GM12864 (cell line): ENCODE results near the gene CDKAL1.
A peak's percentile ranks its signal among the peaks of the same experiment; 100 is the strongest.

Experiments used
- DNase-seq: peaks from one replicate; pipeline ENCODE4 v3.0.0-alpha.2; 2011; ENCODE audit warnings: low read depth
- H3K4me3 ChIP-seq: 2 replicates; pipeline ENCODE4 v1.5.1; 2011; ENCODE audit warnings: mild to moderate bottlenecking, low read depth, low read length, control low read depth
- TF ChIP-seq, protein P1 (sequence below): IDR thresholded peaks from 2 replicates; pipeline ENCODE4 v1.5.1; 2011; ENCODE audit warnings: low read depth, mild to moderate bottlenecking, moderate library complexity, low read length, control low read depth, inconsistent platforms; ENCODE audit errors: missing control alignments

CDKAL1 gene

GRCh38 chr6:21180155-21180554 is 645.9 kb downstream of the CDKAL1 start:
- DNase-seq, result peak; percentile 38
- H3K4me3 ChIP-seq, result no peak overlapping the region
- TF ChIP-seq, protein P1, sequence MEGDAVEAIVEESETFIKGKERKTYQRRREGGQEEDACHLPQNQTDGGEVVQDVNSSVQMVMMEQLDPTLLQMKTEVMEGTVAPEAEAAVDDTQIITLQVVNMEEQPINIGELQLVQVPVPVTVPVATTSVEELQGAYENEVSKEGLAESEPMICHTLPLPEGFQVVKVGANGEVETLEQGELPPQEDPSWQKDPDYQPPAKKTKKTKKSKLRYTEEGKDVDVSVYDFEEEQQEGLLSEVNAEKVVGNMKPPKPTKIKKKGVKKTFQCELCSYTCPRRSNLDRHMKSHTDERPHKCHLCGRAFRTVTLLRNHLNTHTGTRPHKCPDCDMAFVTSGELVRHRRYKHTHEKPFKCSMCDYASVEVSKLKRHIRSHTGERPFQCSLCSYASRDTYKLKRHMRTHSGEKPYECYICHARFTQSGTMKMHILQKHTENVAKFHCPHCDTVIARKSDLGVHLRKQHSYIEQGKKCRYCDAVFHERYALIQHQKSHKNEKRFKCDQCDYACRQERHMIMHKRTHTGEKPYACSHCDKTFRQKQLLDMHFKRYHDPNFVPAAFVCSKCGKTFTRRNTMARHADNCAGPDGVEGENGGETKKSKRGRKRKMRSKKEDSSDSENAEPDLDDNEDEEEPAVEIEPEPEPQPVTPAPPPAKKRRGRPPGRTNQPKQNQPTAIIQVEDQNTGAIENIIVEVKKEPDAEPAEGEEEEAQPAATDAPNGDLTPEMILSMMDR, result no peak

DNA sequence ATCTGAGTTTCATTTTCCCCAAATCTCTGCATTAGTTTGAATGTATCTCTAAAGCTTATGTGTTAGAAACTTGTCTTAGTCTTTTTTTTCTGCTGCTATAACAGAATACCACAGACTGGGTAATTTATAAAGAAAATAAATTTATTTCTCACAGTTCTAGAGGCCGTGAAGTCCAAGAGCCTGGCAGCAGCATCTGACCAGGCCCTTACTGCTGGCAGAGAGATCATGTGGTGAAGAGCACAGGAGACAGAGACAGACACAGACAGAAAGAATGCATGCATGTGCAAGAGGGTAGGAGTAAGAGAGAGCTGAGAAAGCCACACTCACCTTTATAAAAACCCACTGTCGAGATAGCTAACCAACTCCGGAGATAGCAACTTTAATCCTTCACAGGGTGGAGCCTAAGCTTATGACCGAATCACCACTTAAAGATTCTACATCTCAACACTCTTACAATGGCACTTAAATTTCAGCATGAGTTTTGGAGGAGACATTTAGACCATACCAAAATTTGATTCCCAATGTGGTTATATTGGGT is 646.6 kb downstream of the CDKAL1 start:
- DNase-seq, result no peak
- TF ChIP-seq, protein P1, result no peak
- no peak overlapping the region for H3K4me3 ChIP-seq

DNA sequence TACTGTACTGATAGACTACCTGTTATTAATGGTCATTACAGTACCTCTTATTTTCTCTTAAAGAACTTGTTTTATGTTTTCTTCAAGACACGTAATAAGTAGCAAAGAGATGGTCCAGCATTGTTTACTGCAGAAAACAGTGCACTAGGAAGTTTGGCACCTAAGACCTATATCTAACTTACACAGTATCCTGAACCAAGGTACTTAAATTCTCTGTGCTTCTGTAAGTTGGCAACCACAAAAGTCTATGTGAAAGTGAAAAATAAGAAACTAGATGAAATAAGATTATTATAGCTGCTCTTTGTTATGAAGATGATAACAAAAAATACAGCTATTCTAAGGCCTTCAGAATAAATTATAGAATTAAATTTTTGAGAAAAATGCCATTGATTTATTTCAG is 647.6 kb downstream of the CDKAL1 start:
- no peak overlapping the region for H3K4me3 ChIP-seq
- DNase-seq, result no peak
- TF ChIP-seq, protein P1, result no peak

DNA sequence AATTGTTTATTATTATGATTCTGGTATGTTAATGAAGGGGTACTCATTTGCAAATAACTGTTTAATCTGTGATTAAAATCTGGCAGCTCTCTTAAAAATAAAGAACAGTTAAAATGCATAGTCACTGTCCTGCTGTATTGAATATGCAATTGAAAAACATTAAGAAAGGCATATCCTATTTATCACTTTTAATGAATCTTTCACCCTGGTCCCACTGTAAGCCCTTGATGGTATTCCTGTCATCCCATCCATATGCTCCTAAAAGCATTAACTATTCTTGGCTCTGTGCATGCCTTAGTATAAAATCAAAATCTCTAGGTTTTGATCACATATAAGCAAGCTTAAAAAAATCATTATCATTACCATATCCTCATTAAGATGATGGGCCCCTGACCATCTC is 648.3 kb downstream of the CDKAL1 start:
- no peak for DNase-seq
- no peak overlapping the region for H3K4me3 ChIP-seq
- TF ChIP-seq, protein P1, result no peak

- DNase-seq, result no peak
- TF ChIP-seq, protein P1, result no peak
- H3K4me3 ChIP-seq, result no peak overlapping the region
Observed at GRCh38 chr6:21185861-21186478, 651.7 kb downstream of the CDKAL1 start.

- TF ChIP-seq, protein P1, result no peak
- no peak for DNase-seq
- H3K4me3 ChIP-seq, result no peak overlapping the region
Observed at GRCh38 chr6:21186479-21187055, 652.3 kb downstream of the CDKAL1 start.

- TF ChIP-seq, protein P1, result no peak
Observed at GRCh38 chr6:21187485-21187884, 653.2 kb downstream of the CDKAL1 start.

More at GRCh38 chr6:21187485-21187884, 653.2 kb downstream of the CDKAL1 start:
- no peak overlapping the region for H3K4me3 ChIP-seq
- no peak for DNase-seq
